ENCODE measurements around the gene CCSER1.
"Not testable (repeated sequence)": the region's sequence is repeated elsewhere in the genome, so short reads cannot be mapped to it uniquely, and the experiment has no call there.

The CCSER1 gene

DNA sequence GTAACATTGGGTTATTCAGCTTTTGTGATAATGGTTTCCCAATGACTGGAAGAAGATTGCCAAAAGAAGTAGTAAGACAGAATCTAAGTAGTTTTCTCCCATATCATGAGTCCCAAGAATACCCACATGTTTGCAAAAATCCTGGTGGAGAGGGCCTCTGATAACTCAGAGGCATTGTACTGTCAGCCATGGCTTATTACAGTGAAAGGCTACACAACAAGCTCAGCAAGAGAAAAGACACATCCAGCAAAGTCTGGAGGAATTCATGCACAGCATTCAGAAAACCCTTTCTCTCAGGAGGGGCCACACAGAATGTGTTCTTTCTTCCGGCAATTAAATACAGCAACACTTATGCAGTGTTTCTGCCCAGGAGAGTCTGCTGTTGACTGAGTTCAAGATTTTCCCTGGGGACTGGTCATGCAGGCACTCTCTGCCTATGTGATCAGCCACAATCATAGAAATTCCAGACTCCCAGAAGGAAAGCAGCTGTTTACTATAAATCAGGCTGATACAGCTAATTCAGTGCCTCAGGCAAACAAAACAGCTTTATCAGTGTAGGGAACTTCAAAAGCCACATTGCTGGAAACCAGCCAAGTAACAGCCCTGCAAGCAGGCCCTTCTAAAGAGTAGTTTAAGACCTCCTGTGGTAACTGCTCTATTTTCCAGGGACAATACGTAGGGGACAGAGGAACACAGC, 937.1 kb downstream of the CCSER1 start:
- DNase-seq (ENCODE audit: low spot score), result peak; percentile 19

DNA sequence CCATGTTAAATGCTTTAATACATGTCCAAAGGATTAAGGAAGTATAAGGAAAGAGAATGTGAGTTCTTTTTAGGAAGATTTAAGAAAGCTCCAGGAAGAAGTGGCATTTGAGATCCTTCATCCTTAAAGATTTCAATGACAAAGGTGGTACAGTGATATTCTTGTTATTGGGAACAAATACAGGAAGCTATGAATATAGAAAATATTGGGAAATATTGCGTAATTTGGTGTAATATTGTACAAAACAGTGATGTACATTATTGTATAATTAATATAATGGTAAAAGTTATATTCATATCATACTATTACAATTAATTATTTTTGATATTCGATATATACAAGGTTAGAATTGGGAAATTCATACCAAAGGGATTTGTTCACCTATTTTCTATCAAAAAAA, 937.9 kb downstream of the CCSER1 start:
- no peak for DNase-seq (ENCODE audit: low spot score)

DNA sequence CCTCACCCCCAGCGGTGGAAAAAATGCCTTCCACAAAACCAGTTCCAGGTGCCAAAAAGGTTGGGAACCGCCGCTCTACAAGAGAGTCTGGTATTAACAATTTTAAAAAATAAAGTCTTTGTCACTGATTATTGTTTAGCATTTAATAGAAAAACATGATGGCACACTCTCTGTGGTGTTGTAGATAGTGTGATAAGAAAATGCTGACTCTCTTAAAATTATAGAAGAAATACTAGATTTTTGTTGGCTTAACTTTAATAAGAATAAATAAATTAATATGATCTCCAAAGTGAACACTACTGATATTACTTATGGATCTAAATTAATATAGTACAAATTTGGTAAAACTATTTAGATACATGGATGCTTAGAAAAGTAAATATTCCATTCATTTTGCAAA, 943.5 kb downstream of the CCSER1 start:
- no peak for DNase-seq (ENCODE audit: low spot score)

DNA sequence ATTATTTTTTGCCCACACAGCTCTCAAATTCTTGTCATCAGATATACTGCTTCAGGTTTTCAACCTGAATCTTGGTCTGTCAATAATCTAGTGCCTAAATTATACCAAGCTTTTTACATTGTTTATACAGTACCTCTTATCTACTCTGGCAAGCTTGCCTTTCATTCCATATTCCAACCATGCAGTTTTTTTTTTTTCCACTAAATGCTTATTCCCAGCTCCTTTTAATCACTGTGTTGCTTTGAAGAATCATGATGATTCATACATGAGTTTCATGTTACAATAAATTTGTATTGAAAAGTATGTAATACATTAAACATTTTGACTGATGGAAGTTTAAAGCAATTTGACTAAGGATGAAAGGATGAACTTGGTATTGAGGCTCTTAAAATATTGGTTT, 949.0 kb downstream of the CCSER1 start:
- no peak for DNase-seq (ENCODE audit: low spot score)

DNA sequence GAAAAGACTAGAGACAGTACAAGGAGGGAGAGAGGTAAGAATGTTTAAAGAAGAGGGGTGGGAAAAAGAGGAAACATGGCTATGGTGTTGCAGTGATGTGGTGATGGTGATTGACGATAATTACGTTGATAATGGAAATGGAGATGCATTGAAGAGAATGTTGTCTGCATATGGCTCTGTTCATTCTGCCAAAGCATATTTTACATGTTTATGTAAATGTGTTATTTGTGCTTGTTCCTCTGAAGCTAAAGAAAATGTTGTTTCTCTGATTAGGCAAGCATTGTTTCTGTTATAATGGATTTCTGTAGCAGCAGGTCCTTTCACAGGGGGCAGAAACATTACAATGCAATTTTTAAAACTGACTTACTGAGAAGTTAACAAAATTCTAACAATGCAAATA, 958.8 kb downstream of the CCSER1 start:
- DNase-seq (ENCODE audit: low spot score), result no peak

DNA sequence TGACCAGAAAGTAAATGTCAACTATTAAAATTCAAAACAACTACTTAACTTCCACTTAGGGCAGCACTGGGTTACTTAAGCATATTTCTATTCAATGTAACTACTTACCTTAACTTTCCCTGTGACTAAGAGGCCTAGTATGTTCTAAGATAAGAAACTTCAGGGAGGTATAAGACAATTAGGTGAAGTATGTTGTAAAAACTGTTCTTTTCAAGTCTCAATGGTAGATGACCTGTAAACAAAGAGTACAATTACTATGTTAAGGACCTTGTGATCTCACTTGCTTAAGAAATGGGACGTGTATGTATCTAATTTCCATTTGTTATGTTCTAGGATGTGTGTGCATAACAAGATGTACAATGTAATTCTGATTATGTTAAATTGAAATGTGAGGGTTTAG, 960.5 kb downstream of the CCSER1 start:
- DNase-seq (ENCODE audit: low spot score), result no peak

DNA sequence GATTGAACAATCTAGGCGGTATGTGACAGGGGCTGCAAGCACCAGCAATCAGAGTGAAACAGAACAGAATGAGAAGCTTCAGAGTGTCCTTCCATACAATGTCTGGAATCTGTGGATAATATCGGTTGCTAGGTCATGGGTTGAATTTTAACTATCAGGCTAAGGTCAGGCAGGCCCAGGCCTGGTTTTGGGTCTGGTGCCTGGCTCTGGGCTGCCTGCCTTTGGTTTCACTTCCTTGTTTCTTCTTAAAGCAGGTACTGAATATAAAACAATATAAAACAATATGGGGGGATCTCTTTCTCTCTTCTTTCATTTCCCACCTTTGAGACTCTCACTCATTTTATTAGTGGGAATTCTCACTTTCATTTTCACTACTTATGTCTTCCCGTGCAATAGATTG, 962.0 kb downstream of the CCSER1 start:
- DNase-seq (ENCODE audit: low spot score), result no peak

DNA sequence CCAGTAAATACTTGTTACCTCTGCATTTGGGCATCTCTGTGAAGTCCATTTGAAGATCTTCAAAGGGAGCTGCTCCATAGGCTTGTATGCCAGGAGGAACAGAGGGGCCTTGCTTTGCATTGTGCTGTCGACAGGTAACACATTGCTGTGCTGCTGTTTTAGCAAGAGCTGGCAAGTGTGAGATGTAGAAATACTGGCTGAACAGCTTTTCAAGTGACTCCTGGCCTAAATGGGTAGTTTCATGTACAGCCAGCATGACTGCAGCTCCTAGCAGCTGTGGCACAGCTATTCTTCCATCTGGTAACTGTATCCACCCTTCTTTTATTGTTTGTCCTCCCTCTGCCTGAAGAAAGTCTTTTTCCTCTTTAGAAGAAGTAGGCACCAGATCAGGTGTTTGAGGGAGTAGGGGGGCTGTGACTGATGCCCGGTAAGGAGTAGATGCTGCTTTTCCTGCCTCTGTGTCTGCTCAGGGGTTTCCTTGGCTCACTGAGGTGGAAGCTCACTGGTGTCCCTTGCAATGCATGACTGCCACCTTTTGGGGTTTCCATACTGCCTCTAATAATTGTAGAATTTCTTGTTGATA, 965.3 kb downstream of the CCSER1 start:
- DNase-seq (ENCODE audit: low spot score), result no peak

DNA sequence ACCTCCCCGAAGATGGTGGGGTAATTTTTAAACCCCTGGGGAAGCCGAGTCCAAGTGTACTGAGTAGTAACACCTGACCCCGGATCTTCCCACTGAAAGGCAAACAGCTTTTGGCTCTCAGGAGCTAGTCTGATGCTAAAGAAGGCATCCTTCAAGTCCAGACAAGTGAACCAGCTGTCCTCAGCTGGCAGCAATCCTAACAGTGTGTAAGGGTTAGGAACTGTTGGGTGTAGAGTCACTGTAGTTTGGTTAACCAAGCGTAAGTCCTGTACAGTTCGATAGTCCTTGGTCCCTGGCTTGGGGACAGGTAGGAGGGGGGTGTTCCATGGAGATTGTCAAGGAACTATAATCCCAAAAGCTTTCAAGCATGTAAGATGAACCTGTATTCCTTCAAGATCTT, 967.0 kb downstream of the CCSER1 start:
- not testable (repeated sequence) for DNase-seq (ENCODE audit: low spot score)

DNA sequence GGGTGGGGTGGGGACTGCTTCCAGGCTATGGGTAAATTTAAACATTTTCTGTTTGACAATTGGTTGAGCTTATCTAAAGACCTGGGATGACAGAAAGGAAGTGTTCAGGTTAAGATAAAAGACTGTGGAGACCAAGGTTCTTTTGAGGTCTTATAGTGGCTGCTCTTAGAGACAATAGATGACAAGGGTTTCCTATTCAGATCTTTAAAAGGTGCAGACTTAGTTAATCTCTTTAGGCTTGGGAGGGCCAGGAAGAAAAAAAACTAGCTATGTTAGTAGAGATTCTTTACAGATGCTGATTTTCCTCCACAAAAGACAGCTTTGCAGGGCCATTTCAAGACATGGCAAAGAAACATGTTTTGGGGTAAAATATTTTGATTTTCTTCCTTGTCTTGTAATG, 972.5 kb downstream of the CCSER1 start:
- DNase-seq (ENCODE audit: low spot score), result no peak

DNA sequence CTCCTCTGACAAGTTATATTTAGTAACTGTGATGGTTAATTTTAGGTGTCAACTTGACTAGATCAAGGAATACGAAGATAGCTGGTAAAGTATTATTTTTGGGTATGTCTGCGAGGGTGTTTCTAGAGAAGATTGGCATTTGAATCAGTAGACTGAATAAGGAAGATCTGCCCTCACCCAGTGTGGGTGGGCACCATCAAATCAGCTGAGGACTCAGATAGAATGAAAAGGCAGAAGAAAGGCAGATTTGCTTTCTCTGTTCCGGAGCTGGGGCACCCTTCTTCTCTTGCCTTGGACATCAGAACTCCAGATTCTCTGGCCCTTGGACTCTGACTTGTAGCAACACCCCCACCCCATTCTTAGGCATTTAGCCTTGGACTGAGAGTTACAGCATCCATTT, 981.6 kb downstream of the CCSER1 start:
- DNase-seq (ENCODE audit: low spot score), result no peak

DNA sequence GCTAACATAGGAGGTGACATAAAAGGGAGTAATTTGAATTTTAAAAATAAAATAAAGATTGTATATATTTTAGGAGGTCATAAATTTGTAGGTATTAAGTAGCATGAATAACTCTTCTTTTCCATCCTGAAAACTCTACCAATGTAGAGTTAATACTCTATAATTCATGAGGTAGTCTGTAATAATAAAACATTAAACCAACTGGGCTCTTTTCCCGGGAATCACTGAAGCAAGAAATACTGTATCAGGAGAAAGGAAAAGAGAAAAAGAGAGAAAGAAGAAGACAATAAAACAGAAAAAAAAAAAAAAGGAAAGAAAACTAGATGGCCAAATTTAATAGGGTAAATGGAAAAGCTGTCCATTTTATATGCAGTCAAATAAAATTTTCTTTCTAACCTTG, 984.4 kb downstream of the CCSER1 start:
- no peak for DNase-seq (ENCODE audit: low spot score)

DNA sequence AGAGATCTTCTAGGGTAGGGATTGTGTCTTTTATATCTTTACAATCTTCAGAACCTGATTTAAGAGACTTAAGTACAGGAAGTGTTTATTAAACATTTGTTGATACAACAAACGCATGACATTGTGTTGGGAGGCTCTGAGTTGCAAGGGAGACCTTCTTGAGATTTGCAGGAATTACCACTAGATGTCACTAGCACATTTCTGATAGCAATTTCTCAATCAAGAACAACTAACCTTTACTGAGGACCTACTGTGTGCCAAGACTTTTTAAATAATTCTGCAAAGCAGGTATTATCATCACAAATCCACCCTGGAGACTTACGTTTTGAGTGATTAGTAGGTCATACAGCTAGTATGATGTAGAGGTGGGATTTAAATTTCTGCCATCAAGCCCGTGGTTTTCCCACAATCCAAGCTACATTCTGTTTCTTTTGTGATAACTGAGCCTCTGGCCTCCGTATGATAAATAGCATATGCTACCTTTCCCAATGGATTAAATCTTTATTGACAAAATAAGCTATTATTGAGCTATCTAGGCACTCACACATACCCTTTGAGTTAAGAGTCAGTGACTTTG, 986.0 kb downstream of the CCSER1 start:
- DNase-seq (ENCODE audit: low spot score), result peak; percentile 4

DNA sequence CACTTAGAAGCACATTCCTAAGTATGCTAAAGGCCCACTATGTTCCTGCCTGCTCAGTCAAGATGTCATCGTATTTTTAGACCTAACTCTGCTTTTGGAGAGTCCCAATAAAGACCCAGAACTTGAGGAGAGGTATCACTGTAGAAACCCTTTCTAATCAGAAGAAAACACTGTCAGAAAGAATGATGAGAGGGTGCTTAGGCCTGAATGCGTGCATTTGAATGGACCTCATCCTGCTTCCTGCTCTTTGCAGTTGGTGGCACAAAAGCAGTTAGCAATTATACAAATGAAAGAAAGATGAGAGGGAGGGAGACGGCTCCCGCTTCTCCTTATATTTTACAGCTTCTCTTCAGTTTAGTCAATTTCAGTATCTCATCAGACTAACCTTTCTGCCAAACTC, 987.2 kb downstream of the CCSER1 start:
- DNase-seq (ENCODE audit: low spot score), result no peak

DNA sequence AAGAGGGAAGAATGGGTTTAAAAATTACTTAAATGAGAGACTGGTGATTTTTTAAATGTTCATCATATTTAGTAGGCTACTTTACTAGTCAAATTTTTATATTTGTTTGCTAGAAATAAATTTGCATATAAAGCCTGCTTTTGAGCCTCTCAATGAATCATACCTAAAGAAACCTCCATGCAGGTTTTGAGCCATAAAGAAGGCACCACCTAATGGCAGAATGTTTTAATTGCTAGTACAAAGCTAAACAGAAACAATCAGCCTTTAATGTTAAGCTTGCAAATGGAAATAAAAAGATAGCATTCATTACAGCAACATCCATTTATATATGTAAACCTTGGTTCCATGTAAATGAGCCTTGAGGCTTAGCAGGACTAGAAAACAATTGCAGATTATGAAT, 989.7 kb downstream of the CCSER1 start:
- DNase-seq (ENCODE audit: low spot score), result peak; percentile 5

DNA sequence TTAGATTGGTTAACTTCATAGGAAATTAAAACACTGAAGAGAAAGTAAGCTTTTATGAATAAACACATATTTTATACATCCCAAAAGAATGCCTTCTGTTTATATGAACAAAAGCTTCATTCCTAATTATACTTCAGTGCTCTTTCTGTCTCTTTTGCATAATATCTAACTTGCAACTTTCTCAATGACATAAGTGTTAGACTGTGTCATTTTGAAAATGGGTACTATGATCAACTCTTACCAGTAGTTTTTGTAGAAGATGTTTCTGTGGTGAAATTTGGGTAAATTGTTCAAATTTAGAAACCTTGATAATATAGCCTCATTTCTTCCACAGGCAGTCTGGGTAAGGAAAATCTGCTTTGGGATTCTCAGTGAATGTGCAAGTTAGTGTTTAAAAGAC, 991.4 kb downstream of the CCSER1 start:
- DNase-seq (ENCODE audit: low spot score), result no peak

DNA sequence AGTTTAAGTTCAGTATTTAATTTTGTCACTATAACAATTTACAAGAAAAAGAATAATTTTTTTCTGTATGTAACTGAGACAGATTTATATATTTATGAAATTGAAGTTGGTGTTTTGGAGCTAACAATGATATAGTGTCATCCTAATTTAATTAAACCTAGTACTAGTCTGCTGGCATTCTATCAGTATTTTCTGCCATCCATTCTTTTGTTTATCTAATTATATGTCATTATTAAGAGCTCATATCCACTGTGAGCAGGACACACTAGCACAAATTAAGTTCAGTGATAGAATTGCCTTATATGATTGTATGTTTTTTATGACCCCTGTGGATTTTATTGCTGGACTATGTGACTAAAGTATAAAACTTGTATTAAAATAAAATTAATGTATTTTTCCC, 996.5 kb downstream of the CCSER1 start:
- no peak for DNase-seq (ENCODE audit: low spot score)

DNA sequence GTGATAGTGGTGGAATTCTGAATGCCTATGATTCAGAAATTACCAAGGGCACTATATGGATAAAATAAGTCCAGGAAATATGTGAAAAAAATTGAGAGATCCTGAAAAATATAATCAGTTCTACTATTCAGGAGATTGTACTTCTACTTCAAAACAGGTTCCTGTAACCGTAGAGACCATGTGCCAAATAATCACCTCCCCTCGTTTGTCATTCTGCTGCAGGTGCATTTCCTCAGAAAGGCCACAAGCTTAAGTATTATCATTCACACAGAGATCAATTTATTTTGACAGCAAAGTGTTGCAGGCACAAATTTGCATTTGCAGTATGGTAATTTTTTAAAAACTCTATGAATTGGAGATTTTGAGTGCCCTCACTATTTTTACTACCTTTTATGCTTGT, 1000.0 kb downstream of the CCSER1 start:
- DNase-seq (ENCODE audit: low spot score), result no peak

DNA sequence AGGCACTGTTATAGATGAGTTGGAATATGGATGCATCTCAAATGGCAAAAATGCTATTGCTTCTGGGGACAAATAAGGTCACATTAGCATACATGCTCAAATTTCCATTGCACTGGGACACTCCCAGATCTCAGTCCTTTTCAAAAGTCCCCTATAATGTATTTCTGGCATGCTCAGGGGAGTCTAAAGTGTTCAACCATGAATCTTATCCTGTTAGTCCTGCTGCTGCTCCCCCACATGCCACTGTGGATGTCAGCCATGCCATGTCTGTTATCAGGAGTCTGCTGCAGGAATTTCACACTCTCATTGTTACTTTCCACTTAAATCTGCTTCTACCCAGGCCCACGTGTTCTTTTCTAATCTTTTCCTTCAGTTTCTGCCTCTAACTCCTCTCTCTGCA, 1000.6 kb downstream of the CCSER1 start:
- no peak for DNase-seq (ENCODE audit: low spot score)

DNA sequence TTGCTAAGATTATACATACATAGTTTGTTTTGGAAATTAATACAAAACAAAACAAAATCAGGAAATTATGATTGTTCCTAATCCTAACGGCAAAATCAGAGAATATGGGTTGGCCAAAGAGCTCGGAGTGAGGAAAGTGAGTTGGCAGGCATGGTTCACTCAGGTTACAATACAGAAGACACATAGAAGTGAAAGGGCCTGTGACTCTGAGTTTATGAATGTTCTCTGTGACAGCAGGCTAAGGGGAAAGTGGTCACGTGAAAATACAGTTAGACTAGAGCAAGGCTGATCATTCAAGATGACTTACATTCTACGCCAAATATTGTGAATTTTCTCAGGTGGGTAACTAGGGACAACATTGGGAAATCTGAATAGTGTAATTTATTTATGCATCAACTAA, 1001.3 kb downstream of the CCSER1 start:
- no peak for DNase-seq (ENCODE audit: low spot score)

DNA sequence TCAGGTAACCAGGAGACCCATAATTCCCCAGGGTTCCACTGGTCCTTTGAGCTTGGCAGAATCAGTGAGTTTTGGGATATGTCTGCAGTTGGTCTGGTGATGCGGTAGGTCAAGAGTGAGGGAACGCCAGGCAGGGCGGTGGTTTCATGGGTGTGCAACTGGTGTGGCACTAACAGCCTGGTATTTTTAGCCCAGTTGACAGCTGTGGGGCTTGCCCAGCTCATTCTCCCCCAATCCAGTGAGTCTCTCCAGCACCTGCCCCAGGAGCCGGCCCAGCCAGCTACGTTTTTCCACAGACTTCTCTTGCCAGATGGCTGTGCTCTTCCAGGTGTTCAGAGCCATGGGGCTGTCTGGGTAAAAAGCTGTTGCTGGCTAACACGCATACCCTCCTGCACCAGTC, 1019.9 kb downstream of the CCSER1 start:
- DNase-seq (ENCODE audit: low spot score), result no peak

DNA sequence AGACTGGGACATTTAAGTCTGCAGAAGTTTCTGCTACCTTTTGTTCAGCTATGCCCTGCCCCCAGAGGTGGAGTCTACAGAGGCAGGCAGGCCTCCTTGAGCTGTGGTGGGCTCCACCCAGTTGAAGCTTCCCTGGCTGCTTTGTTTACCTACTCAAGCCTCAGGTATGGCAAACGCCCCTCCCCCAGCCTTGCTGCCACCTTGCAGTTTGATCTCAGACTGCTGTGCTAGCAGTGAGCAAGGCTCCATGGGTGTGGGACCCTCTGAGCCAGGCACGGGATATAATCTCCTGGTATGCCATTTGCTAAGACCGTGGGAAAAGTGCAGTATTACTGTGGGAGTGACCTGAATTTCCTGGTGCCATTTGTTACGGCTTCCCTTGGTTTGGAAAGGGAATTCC, 1026.8 kb downstream of the CCSER1 start:
- not testable (repeated sequence) for DNase-seq (ENCODE audit: low spot score)

DNA sequence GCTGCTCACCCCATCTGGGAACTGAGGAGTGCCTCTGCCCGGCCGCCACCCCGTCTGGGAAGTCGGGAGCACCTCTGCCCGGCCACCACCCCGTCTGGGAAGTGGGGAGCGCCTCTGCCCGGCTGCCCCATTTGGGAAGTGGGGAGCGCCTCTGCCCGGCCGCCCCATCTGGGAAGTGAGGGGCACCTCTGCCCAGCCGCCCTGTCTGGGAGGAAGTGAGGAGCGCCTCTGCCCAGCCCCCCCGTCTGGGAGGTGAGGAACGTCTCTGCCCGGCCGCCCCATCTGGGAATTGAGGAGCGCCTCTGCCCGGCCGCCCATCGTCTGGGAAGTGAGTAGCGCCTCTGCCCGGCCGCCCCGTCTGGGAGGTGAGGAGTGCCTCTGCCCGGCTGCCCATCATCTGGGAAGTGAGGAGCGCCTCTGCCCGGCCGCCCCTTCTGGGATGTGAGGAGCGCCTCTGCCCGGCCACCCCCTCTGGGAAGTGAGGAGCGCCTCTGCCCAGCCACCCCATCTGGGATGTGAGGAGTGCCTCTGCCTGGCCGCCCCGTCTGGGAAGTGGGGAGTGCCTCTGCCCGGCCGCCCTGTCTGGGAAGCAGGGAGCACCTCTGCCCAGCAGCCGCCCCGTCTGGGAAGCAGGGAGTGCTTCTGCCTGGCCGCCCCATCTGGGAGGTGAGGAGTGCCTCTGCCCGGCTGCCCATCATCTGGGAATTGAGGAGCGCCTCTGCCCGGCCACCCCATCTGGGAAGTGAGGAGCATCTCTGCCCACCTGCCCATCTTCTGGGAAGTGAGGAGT, 1040.9 kb downstream of the CCSER1 start:
- DNase-seq (ENCODE audit: low spot score), result not testable (repeated sequence)

Data from LoVo (cell line).